CD4-positive, alpha-beta T cell treated with Interleukin-2 at 100 ng/mL for 4 hours (primary cell): ENCODE measurements around the gene DGCR8.

ENCODE experiments used
- DNase-seq: peaks from one replicate; pipeline ENCODE4 v3.0.0-alpha.2; 2020; ENCODE audit warnings: low spot score

Gene DGCR8

DNA sequence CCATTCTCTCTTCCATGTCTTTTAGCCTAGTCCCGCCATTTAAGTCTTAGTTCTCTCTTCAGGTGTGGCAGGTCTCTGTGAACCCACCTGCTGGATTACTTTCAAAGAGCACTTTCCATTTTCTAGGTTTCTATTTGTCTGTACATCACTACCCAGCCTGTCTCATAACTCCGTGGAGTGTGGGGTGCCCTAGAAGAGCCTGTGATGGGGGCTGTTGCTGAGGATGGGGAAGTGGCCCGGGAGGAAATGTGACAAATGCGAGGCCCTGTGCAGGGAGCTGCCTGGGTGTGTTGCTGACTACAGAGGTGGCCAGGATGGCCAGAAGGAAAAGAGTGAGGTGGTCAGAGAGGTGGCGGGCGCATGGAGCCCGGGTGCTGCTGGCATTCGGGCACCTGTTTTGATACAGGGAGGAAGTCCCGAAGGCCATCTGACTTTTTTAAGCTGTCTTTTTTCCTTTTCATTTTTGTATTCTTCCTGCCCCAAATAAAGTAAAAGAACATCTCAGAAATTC lies 10.7 kb downstream of the DGCR8 start:
- DNase-seq, result no peak

DNA sequence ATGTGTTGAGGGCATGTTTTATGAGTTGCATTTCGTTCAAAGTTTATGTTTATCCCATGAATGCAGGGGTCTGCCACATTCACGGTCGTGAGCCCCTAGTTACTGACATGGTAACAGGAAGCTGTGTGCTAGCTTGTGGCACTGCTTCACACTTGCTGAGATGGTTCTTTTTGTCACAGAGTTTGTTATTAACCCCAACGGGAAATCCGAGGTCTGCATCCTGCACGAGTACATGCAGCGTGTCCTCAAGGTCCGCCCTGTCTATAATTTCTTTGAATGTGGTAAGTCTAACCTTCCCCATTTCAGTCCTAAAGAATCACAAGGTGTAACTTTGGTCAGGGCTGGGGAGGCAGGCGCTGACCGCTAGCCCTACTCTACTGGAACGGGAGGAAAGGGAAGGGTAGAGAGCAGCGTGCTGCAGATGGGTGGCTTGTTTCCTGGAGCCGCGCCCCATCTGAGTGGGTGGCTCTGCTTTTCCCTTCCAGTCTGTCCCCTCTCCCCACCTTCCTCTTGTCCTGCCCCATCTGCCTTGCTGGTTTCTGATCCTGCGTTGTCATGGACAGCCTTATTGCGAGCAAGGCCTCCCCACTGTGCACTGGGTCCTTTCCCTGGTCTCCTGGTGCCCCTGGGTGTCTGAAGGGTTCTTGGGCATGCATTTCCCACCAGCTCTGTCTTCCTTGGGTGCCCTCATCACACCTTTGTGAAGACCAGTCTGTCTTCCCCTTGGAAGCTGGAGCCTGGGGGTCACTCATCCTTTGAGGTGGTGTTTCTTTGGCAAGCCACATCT lies 11.8 kb downstream of the DGCR8 start:
- DNase-seq, result peak; percentile 30

DNA sequence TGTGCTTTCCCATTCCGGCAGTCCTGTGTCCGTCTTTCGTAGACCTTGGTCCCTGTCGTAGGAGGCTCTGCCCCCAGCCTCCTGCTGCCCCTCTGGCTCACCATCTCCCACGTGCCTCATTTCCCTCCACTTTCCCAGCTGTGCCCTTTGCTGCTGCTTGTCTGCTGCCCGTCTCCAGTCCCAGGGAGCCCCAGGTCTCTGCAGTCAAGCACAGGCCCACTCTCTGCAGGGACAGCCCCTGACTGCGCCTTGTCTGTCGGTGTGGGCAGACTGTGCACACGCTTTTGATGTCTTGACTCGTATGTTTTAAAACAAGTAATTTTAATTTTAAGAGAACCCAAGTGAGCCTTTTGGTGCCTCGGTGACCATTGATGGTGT lies 12.4 kb downstream of the DGCR8 start:
- DNase-seq, result no peak

DNA sequence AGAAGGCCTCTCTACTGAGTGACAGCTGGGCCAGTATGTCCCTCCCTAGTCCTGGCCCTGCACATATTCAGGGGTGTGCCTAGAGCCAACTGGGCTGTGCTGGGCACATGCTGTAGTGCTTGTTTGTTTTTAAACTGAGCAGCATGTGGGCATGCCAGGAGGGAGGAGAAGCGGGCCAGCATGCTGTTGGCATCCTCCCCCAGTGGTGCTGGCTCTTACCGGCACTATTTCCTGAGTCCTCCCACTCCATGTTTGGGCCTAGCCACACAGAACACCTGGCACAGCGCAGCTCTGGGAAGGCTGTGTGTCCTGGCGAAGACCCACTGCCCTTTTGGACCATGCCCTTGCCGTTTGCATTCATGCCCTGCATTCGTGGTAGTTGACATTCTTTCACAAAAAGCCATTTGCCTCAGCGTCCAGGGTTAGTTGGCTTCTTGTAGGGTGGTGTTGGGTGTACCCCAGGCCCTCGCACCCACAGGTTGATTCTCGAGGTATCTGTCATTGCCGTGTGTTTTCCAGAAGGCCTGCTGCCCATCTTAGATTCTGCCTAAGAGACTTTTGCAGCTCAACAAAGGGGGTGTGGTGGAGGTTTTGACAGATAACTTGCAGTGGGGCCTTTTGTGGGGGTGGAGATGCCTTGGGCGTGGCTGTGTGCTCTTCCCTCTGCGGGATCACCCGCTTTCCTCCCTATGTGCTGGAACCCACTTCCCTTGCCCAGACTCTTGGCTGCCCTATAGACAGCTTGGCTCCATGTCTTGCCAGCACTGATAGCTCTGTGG lies 13.6 kb downstream of the DGCR8 start:
- no peak for DNase-seq

DNA sequence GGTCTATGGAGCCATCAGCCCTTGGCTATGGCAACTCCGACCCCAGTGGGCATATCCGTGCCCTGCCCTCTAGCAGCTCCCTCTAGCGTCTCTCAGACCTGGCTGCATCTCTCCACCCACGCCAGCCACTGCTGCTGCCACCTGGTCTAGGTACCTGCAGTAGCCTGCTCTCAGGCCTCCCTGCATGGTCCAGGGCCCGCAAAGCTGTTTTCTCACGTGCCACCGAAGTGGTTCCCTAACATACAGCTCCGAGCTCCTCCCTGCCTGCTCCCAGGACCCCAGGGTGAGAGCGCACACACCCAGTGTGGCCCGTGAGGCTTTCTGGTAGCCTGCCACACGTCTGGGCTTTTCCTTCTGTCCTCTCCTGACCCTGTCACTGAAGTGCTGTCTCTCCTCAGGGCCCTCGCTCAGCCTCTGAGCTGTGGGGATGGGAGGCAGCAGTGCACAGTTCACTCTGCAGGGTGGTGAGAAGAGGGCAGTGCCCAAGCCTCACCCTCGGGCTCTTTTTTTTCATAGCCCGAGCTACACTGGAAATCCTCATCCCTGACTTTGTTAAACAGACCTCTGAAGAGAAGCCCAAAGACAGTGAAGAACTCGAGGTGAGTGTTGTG lies 14.3 kb downstream of the DGCR8 start:
- no peak for DNase-seq

DNA sequence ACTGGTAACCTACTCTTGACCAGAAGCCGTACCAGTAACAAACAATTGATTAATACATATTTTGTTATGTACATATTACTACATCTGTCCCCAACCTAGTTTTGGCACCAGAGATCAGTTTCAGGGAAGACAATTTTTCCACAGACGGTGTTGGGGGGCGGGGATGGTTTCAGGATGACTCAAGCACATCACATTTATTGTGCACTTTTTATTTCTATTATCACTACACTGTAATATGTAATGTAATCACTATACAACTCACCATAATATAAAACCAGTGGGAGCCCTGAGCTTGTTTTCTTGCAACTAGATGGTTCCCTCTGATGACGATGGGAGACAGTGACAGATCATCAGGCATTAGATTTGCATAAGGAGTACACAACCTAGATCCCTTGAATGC lies 15.5 kb downstream of the DGCR8 start:
- DNase-seq, result no peak

DNA sequence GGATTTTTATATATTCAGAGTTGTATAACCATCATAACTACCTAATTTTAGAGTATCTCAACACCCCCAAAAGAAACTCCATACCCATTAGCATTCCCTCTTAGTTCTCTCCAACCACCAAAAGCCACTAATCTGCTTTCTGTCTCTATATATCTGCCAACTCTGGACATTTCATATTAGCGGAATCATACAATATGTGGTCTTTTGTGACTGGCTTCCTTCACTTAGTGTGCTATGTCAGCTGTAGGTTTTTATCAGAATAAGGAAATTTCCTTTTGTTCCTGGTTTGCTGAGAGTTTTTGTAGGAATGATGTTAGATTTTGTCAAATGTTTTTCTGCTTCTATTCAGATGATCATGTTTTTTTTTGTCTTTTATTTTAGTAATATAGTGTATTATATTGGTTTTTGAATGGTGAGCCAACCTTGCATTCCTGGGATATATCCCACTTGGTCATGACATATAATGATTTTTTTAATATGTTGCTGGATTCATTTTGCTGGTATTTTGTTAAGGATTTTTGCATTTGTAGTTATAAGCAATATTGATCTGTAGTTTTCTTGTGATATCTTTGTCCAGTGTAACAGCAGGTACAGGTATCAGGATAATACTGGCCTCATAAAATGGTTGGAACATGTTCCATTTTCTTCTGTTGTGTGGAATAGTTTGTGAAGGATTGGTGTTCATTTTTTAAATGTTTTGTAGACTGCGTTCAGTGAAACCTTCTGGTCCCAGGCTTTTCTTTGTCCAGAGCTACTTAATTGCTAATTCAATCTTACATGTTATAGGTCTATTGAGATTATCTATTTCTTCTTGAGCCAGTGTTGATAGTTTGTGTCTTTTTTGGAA lies 16.8 kb downstream of the DGCR8 start:
- DNase-seq, result no peak

DNA sequence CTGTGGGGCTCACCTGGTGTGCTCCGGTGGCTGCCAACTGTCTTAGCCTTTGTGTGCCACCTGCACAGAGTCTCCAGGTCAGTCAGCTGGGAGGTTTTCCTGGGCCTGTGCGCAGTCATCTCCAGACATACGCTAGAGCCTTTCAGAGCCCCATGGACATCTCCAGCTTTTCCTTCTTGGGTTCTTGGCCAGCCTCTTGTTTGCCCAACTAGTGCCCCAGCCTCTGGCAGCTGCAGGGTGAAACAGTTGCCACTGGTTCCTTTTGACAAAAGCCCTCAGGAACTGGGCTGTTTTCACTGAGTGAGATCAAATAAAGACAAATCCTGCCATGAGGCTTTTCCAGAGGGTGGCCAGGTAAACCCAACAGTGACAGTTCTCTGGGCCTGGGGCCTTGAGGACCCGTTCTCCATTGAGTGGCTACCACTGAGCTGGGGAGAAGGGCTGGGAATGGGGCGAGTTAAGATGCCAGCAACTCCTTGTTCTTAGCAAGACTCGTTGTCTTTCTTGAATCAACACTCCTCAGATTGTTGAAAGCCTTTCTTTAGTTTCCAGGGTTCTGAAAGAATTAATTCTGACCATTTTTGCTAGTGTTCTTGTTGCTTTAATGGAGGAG lies 19.2 kb downstream of the DGCR8 start:
- DNase-seq, result no peak

DNA sequence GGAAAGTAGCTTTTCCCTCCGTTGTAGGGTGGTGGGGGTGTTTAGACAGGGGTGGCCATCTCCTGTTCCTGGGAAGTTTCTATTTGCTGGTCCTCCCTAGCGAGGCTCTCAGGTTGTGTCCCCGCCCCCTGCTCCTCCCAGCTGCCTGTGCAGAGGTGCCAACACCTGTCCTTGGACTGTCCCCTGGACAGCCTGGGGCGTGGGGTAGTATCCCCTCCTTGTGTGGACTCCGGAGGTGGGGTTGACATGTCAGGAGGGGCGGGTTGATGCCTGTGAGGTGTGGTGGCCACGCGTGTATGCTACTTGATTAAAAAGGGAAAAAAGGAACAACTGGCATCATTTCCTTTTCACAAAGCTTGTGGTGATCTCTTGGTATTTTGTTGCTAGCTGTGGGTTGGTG lies 21.6 kb downstream of the DGCR8 start:
- no peak for DNase-seq

DNA sequence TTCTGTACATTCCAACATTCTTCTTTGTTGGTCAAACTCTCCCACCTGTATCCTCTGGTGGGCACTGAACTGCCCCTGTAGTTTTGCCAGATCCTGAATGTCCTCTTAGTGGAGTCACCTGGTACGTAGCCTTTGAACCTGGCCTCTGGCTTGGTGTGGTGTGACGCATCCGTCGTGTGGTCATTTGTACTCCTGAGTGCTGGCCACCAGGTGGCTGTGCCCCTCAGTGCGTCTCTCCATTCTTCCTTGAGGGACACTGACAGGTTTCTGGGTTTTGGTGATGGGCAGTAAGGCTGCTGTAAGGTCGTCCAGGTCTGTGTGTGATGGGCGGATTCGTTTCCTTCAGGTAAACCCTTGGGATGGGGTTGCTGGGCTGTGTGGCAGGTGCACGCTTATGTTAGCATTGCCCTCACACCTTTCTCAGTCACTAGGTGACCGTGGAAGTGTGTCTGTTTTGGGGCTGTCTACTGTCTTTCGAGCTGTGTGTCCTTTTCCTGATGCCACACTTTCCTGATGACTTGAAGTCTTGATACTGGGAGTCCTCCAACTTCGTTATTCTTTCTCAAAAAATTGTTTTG lies 22.3 kb downstream of the DGCR8 start:
- no peak for DNase-seq

DNA sequence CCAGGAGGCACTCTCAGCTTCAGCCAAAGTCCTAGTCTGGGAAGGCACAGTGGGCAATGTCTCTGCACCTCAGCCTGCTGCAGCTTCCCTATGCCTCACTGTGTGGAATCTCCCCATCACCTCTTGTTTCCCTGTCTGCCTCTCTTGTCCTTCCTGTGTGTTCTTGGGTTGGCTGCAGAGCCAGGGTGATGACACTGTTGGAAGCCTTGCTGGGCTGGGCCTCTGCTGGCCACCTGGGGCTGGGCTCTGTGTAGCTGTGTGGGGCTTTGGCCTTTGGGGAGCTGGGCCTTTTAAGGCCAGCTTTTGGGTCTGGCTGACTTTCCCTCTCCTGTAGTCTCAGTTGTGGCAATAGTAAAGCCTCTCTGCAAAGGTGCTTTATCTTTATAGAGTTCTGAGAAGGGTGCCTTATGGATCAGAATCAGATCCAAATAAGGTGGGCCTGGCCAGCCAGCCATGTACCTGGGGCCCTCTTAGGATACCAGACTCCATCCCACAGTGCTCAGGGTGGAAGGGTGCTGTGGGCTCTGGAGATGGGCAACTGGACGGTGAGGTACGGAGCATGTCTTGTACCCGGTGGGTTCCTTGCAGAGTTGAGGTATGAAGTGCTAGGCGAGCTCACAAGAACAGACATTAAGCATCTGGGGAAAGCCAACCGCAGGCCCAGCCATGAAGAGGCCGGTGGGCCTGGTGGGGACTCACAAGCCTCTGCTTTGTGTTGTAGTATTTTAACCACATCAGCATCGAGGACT lies 25.6 kb downstream of the DGCR8 start:
- no peak for DNase-seq

DNA sequence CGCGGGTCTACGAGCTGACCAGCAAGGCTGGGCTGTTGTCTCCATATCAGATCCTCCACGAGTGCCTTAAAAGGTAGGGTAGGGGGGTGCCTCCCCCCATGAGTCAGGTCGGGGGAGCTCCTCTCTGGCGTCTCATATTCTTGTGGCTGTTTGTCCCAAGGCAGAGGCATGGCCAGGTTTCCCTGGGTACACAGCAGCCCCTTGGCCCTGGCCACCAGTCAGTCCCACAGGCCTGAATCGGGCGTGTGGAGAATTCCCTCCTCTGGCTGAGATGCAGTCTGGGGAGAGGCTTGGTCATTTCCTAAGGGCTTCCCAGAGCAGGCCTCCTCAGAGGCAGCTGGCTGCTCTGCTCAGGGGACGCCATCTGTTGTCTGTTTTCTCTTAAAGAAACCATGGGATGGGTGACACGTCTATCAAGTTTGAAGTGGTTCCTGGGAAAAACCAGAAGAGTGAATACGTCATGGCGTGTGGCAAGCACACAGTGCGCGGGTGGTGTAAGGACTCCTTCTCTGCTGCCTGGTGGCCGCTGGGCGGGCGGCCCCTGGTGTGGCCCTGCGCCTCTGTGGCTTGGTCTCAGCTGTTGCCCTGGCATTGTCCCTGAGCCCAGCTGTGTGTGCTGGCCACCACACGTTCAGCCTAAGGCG lies 26.3 kb downstream of the DGCR8 start:
- no peak for DNase-seq

DNA sequence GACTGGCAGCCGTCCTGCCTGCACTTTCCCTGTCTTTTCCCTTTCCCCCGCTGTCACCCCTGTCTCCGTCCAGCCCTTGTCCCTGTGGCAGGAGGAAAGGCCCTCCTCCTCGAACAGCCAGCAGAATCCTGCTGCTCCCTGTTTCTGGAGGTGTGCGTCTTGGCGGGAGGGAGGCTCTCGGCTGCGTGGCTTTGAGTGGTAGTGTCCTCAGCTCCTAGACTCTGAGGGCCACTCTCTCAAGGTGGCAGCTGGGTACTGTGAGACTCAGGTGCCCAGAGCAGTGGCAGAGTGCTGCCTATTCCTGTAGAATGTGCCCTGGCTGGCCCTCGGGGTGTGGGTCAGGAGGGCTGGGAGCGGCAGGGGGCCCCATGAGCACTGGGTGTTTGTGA lies 26.8 kb downstream of the DGCR8 start:
- DNase-seq, result no peak

DNA sequence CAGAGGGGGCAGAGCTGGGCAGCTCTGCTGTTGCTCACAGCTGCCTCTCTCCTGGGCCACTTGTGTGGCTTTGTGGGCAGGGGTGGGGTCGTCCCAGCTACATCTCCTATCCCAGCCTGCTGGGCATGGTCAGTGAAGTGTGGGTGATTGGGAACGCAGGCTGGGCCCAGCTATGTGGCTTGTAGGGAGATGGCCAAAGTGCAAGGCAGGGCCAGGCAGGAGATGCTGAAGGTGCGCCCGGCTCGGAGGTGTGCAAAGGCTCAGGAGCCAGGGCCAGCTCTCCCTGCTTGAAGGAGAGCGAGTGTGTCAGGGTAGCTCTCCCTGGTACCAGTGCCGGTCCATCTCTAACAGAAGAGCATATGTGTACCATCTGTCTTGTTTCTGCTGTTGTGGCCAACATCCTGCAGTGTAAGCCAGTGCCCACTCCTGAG lies 27.4 kb downstream of the DGCR8 start:
- DNase-seq, result no peak

DNA sequence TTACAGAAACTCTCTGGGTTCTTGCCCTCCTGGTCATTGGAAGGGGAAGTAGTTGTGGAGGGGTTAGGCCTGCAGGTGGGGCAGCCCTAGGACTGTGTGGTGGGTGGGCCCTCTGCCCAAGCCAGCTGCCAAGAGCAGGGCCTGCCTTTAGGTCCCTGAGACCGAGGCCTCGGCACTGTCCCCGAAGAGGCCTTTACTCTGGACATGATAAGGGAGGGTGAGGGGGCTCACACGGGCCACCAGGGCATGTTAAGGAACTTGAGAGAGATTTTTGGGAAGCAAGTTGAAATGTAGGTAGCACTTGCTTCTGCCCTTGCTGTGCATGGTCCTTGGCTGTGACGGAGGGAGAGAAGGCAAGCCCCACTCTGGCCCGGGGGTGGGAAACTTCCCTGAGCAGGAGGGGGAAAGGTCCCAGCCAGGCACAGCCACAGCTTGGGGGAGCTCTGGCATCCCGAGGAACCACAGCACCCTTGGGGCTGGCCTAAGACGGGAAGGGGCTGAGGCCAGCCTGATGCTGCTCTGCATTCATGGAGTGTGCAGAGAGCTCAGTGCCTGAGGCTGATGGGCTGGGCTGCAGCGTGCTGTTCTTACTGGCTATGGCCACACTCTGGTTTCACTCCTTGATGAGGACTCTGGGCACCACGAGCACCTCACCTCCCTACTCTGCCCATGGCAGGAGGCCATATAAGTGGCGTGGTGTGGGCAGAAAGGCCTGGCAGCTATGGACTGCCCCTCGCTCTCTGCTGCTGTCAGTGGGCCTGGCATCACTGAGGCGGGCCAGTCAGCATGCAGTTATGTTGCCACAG lies 28.1 kb downstream of the DGCR8 start:
- no peak for DNase-seq

DNA sequence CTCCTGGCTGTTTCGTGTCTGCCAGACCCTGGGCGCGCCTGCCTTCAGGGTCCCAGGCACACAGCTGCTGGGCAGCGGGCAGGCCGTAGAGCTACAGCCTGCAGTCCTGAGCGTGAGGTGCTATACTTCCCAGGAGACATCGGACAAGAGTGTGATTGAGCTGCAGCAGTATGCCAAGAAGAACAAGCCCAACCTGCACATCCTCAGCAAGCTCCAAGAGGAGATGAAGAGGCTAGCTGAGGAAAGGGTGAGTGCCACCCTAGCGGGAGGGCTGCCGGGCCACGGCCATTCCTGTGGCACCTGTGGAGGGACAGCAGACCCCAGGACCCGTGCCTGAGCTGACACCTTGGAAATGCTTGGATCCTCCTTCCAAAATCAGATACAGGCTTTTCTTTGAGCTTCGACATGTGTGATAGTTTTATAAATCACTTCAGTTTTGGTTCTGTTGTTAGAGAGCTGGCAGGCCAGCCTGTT lies 28.8 kb downstream of the DGCR8 start:
- no peak for DNase-seq

DNA sequence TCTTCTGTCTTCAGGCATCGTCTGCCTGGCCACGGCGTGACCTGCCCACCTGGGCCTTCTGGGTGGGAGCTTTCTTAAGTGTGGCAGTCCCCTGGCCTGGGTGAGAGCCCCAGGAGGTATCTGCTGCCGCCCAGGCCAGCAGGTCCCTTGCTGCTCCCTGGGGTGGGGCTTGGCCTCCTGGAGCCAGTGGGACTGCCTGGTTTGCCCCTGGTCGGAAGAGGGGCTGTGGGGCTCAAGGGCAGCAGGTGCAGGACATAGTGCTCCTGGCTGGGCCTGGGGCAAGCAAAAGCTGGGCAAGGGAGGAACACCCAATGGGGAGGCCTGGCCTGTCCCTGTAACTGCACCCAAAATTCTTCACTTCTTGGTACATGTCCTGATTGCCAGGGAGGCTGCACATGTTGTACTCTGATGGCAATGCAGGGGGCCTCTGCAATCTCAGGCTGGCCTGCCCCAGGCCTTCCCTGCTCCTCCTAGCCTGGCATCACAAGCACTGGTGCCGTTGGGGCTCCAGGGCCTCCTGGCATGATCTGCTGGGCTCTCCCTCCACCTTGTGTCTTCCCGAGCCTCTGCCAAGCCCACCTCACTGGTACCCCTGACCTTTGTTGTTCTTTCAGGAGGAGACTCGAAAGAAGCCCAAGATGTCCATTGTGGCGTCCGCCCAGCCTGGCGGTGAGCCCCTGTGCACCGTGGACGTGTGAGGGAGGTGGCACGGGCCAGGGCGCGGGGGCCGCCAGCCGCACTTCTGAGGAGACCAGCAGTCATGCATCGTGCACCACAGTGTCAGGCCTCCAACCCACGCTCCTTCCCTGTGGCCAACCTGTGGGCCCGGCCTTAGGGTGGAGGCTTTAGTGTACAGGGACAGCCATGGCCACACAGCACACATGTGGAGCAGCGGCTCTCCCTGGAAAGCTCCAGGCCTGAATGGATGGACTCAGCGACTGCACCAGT lies 29.6 kb downstream of the DGCR8 start:
- no peak for DNase-seq
